GM21529 (cell line): ENCODE results near the gene CCDC184.
"Not testable (repeated sequence)": the region's sequence is repeated elsewhere in the genome, so short reads cannot be mapped to it uniquely, and the experiment has no call there.

Experiments
- ATAC-seq: cut with Tn5 transposase; IDR thresholded peaks from one replicate; pipeline ENCODE4 v1.9.1; 2021; ENCODE audit not compliant: unreplicated experiment

Gene CCDC184

GRCh38 chr12:48201516-48201915 lies 18.1 kb downstream of the CCDC184 start:
- no peak for ATAC-seq

GRCh38 chr12:48202766-48203165 lies 19.3 kb downstream of the CCDC184 start:
- no peak for ATAC-seq

- ATAC-seq = no peak
Measured at GRCh38 chr12:48203192-48203591, 19.7 kb downstream of the CCDC184 start, which contains the start of gene OR10AD1. Gene OR10AD1, minus strand, starts transcription at chr12:48203292. Its CDS starts 0 bp downstream, at chr12:48203292.

GRCh38 chr12:48209495-48209894 lies 26.1 kb downstream of the CCDC184 start:
- not testable (repeated sequence) for ATAC-seq

- no peak for ATAC-seq
Measured at GRCh38 chr12:48216785-48217184, 33.3 kb downstream of the CCDC184 start.

GRCh38 chr12:48219631-48220030 lies 36.2 kb downstream of the CCDC184 start:
- ATAC-seq = no peak

- no peak for ATAC-seq
Measured at GRCh38 chr12:48220701-48221100, 37.3 kb downstream of the CCDC184 start.

- no peak for ATAC-seq
Measured at GRCh38 chr12:48221645-48222044, 38.2 kb downstream of the CCDC184 start.

GRCh38 chr12:48224533-48224932 lies 41.1 kb downstream of the CCDC184 start:
- not testable (repeated sequence) for ATAC-seq

GRCh38 chr12:48231169-48231958 lies 47.9 kb downstream of the CCDC184 start:
- not testable (repeated sequence) for ATAC-seq
